Duodenal mucosa (tissue), 2 donors: ENCODE data around the gene PRSS8.
A peak's percentile ranks its signal among the peaks of the same experiment; 100 is the strongest.
"Not testable (repeated sequence)": the region's sequence is repeated elsewhere in the genome, so short reads cannot be mapped to it uniquely, and the experiment has no call there.

ENCODE experiments used
- H3K27ac ChIP-seq: one replicate; pipeline ENCODE4 v1.7.0; 2013; ENCODE audit warnings: low read depth, low read length
- H3K27me3 ChIP-seq, 2 donors: one replicate each; pipeline ENCODE4 v1.7.0; 2013; ENCODE audit warnings: low read length in 2 of 2, control low read depth in 1 of 2; ENCODE audit not compliant: insufficient read depth in 2 of 2, control insufficient read depth in 1 of 2
- H3K36me3 ChIP-seq, 2 donors: one replicate each; pipeline ENCODE4 v1.7.0; 2013; ENCODE audit warnings: low read length in 2 of 2, control low read depth in 1 of 2; ENCODE audit not compliant: insufficient read depth in 2 of 2, control insufficient read depth in 1 of 2
- H3K4me1 ChIP-seq, 2 donors: one replicate each; pipeline ENCODE4 v1.7.0; 2013; ENCODE audit warnings: low read length in 2 of 2, control low read depth in 1 of 2; ENCODE audit not compliant: insufficient read depth in 2 of 2, control insufficient read depth in 1 of 2
- H3K4me3 ChIP-seq, 2 donors: one replicate each; pipeline ENCODE4 v1.7.0; 2013; ENCODE audit warnings: low read length in 2 of 2, low read depth in 1 of 2
- H3K9ac ChIP-seq, 2 donors: one replicate each; pipeline ENCODE4 v1.7.0; 2013; ENCODE audit warnings: low read length in 2 of 2, low read depth in 1 of 2
- H3K9me3 ChIP-seq, 2 donors: one replicate each; pipeline ENCODE4 v1.7.0; 2013; ENCODE audit warnings: low read length in 2 of 2, control low read depth in 1 of 2; ENCODE audit not compliant: control insufficient read depth in 1 of 2

The PRSS8 gene

GRCh38 chr16:31135535-31136286 is at the start of gene PRSS8:
TSS of gene PRSS8 (minus strand) at chr16:31135727. CDS start at chr16:31135498, 229 bp downstream.
- no peaks in the 10 kb centered on the region for H3K27me3 ChIP-seq
- H3K4me1 ChIP-seq = peaks cover 43 to 57% of the 10 kb centered on the region in 2 donors
- peak within 1 kb of the TSS; percentile 78 to 98 for H3K4me3 ChIP-seq
- H3K36me3 ChIP-seq = peaks cover 10 to 20% of the 10 kb centered on the region in 2 donors
- H3K27ac ChIP-seq = peak within 1 kb of the TSS; percentile 86
- H3K9ac ChIP-seq = peak within 1 kb of the TSS; percentile 96 to 100
- H3K9me3 ChIP-seq = no peaks in the 10 kb centered on the region

GRCh38 chr16:31184888-31185287 is 49.4 kb upstream of the PRSS8 start:
- Histone ChIP-seq H3K4me1 (peaks cover 9 to 21% of the 10 kb centered on the region in 2 donors), H3K4me3 (no peak overlapping the region), H3K9ac (no peak overlapping the region), H3K27me3 (no peaks in the 10 kb centered on the region), H3K27ac (no peak overlapping the region), H3K36me3 (peaks cover 60 to 73% of the 10 kb centered on the region in 2 donors), H3K9me3 (no peaks in the 10 kb centered on the region)

DNA sequence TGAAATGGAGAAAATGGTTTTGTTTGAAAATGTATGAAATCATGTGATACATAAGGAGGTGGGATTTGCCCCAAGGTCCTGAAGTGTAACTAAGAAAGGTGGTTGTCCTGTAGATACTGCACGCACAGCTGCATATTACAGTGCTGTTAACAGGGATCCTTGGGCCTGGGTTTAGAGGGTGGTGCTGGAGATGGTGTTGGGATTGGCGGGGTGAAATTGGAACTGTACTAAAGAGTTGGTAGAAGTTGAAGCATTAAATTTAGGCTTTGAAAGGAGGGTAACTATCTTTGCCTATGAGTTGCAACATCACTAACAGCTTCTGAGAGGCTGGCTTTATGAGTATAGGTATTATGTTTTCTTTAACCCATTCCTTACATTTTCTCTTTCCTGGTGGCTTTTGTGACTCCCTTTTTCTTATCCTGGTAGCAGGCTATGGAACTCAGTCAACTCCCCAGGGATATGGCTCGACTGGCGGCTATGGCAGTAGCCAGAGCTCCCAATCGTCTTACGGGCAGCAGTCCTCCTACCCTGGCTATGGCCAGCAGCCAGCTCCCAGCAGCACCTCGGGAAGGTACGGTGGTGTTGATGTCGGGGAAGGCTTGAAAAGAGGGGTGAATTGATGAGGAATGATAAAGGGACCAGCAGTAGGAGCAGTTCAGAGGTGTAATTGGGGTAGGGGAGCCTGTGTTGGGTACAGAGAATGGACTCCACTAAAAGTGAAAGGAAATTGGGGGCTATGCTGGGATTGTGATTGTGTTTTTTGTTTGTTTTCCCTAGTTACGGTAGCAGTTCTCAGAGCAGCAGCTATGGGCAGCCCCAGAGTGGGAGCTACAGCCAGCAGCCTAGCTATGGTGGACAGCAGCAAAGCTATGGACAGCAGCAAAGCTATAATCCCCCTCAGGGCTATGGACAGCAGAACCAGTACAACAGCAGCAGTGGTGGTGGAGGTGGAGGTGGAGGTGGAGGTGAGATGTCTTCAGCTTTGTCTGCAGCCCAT is 48.2 kb upstream of the PRSS8 start:
- Histone ChIP-seq H3K27ac (no peak overlapping the region), H3K4me1 (peaks cover 15 to 27% of the 10 kb centered on the region in 2 donors), H3K36me3 (peaks cover 49 to 61% of the 10 kb centered on the region in 2 donors), H3K4me3 (no peak overlapping the region), H3K27me3 (no peaks in the 10 kb centered on the region), H3K9ac (no peak overlapping the region), H3K9me3 (no peaks in the 10 kb centered on the region)

GRCh38 chr16:31182391-31182790 is 46.9 kb upstream of the PRSS8 start:
- Histone ChIP-seq H3K36me3 (peaks cover 35 to 48% of the 10 kb centered on the region in 2 donors), H3K4me1 (peaks cover 15 to 32% of the 10 kb centered on the region in 2 donors), H3K27ac (no peak overlapping the region), H3K9me3 (no peaks in the 10 kb centered on the region), H3K9ac (peak overlapping the region in 1 of 2 donors; percentile 86), H3K27me3 (no peaks in the 10 kb centered on the region), H3K4me3 (peak overlapping the region; percentile 49 to 72)

DNA sequence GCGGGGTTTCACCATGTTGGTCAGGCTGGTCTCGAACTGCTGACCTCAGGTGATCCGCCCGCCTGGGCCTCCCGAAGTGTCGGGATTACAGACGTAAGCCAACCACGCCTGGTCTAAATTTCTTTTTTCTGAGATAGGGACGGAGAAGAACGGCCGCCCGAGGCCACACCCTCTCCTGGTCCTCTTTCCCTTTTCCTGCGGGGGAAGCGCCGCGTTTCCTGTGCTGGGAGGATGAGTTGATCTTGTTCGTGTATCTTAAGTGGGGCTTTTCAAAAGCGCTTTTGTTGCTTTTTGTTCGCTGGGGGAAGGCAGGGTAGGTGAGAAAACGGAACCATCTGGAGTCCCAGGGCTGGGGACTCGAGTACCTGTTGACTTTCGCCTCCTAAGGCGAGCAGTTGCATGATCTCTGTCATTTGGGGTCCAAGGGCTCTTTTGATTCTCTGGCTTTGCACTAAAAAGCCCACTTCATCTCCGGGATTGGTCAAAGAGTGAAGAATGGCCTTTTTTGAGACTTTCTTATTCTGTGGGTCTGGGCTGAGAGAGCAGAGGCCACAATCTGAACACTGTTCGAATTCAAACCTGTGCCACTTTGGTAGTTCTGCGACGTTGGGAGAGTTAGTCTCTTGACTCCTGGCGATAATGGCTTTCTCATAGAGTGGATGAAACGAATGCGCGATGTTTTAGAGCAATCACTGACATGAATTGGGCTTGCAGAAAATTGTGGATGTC is 45.7 kb upstream of the PRSS8 start:
- H3K4me1 ChIP-seq = peaks cover 15 to 32% of the 10 kb centered on the region in 2 donors
- no peak overlapping the region for H3K27ac ChIP-seq
- H3K4me3 ChIP-seq = peak overlapping the region; percentile 72 to 84
- peaks cover 24 to 37% of the 10 kb centered on the region in 2 donors for H3K36me3 ChIP-seq
- no peaks in the 10 kb centered on the region for H3K9me3 ChIP-seq
- no peaks in the 10 kb centered on the region for H3K27me3 ChIP-seq
- peak overlapping the region; percentile 52 to 86 for H3K9ac ChIP-seq

GRCh38 chr16:31179747-31180459 is 44.4 kb upstream of the PRSS8 start, which contains the start of gene FUS:
TSS of gene FUS (plus strand) at chr16:31180139. CDS start at chr16:31180215, 76 bp downstream.
- no peaks in the 10 kb centered on the region for H3K27me3 ChIP-seq
- no peaks in the 10 kb centered on the region for H3K9me3 ChIP-seq
- H3K9ac ChIP-seq = peak within 1 kb of the TSS; percentile 52 to 86
- H3K4me3 ChIP-seq = peak within 1 kb of the TSS; percentile 72 to 84
- H3K36me3 ChIP-seq = peaks cover 11 to 23% of the 10 kb centered on the region in 2 donors
- H3K4me1 ChIP-seq = peaks cover 15 to 32% of the 10 kb centered on the region in 2 donors
- peak within 1 kb of the TSS; percentile 92 for H3K27ac ChIP-seq

DNA sequence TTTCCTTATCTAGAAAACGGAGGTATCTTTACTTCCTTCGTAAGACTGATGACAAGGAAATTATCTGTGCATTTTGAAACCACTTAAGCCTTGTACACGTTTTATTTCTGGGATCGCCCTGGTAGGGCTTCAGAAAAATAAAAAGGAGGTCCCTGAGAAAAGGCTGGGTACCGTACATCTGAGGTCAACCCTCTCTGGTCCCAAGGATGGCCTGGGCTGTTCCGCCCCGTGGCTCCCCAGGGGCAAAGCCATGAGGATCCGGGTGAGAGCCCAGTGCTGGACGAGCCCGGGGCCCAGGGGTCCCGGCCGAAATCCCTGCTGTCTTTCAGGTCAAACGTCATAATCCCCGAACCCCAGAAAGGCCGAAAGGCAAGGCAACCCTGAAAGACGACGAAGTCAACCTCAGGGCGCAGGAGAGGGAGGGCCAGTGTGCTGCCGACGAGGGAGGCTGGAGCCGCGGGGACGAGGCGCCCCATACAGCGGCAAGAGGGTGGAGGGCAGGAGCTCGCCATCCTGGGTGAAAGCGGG is 43.8 kb upstream of the PRSS8 start:
- no peaks in the 10 kb centered on the region for H3K9me3 ChIP-seq
- peak overlapping the region; percentile 92 for H3K27ac ChIP-seq
- H3K4me1 ChIP-seq = peaks cover 15 to 32% of the 10 kb centered on the region in 2 donors
- peak overlapping the region; percentile 52 to 86 for H3K9ac ChIP-seq
- H3K27me3 ChIP-seq = no peaks in the 10 kb centered on the region
- H3K4me3 ChIP-seq = peak overlapping the region; percentile 72 to 84
- peaks cover 11 to 18% of the 10 kb centered on the region in 2 donors for H3K36me3 ChIP-seq

- Histone ChIP-seq H3K9ac (no peak overlapping the region), H3K27me3 (no peaks in the 10 kb centered on the region), H3K27ac (no peak overlapping the region), H3K9me3 (no peaks in the 10 kb centered on the region), H3K4me1 (peaks cover 13 to 19% of the 10 kb centered on the region in 2 donors), H3K36me3 (no peaks in the 10 kb centered on the region), H3K4me3 (no peak overlapping the region)
Observed at GRCh38 chr16:31177136-31177535, 41.6 kb upstream of the PRSS8 start.

GRCh38 chr16:31170048-31170447 is 34.5 kb upstream of the PRSS8 start:
- not testable (repeated sequence) for H3K27ac ChIP-seq, H3K27me3 ChIP-seq, H3K4me3 ChIP-seq, H3K36me3 ChIP-seq, H3K9ac ChIP-seq, H3K4me1 ChIP-seq, H3K9me3 ChIP-seq
